Cardiac septum (tissue), 1 donor: ENCODE results near the gene TXNL1. TPM values are rescaled to one million over a fixed set of nuclear protein-coding genes. Genes with fewer than 3 reads are reported as not detected.

Experiments used
- DNase-seq: peaks from one replicate; pipeline ENCODE4 v3.0.0-alpha.2; 2020; ENCODE audit warnings: low spot score
- intact Hi-C: fragments of 100-400 bp; cut with DNase I; formaldehyde crosslinking; loops from one replicate; pipeline ENCODE4 v1.14.0; 2022
- total RNA-seq: library from RNA; stranded (reverse); fragmentation: NEBNext Ultra II Directional; extraction: Animal tissue kit (Norgen Biotek cat#: 25700); gene quantifications from one replicate; pipeline ENCODE4 v1.2.1, GENCODE V29; 2021
- donor health status: DM: no; HTN: no; CAD: no.

TXNL1 gene
- total RNA-seq, 1 donor from 2014 or later: 68.3 TPM

GRCh38 chr18:56647951-56648893 is 9.8 kb upstream of the TXNL1 start:
- intact Hi-C loops: no loop called here
- no peak for DNase-seq

- no peak for DNase-seq
- intact Hi-C loops: no loop called here
These were observed 8.7 kb upstream of the TXNL1 start for GRCh38 chr18:56647071-56647470.

- intact Hi-C loops: no loop called here
- no peak for DNase-seq
These were observed 7.1 kb upstream of the TXNL1 start for GRCh38 chr18:56645415-56646016.

- intact Hi-C loops: no loop called here
- DNase-seq: no peak
These were observed 5.0 kb upstream of the TXNL1 start for GRCh38 chr18:56643381-56643780.

GRCh38 chr18:56641714-56642337 is 3.4 kb upstream of the TXNL1 start:
- intact Hi-C loops: no loop called here
- no peak for DNase-seq

- intact Hi-C loops: no loop called here
- no peak for DNase-seq
These were observed 1.2 kb upstream of the TXNL1 start for GRCh38 chr18:56639571-56639970.

GRCh38 chr18:56639104-56639381 is 651 bp upstream of the TXNL1 start:
- intact Hi-C loops: no loop called here

GRCh38 chr18:56637711-56638231 is 621 bp downstream of the TXNL1 start:
- intact Hi-C loops: no loop called here

More at GRCh38 chr18:56639104-56639381, 651 bp upstream of the TXNL1 start:
- DNase-seq: no peak

GRCh38 chr18:56637176-56637575 is 1.2 kb downstream of the TXNL1 start:
- DNase-seq: no peak
- intact Hi-C loops: no loop called here

More at GRCh38 chr18:56637711-56638231, 621 bp downstream of the TXNL1 start:
- no peak for DNase-seq

GRCh38 chr18:56635007-56635406 is 3.4 kb downstream of the TXNL1 start:
- intact Hi-C loops: no loop called here
- no peak for DNase-seq

- intact Hi-C loops: no loop called here
- DNase-seq: no peak
These were observed 6.0 kb downstream of the TXNL1 start for GRCh38 chr18:56632070-56633022.

- no peak for DNase-seq
- intact Hi-C loops: no loop called here
These were observed 10.4 kb downstream of the TXNL1 start for GRCh38 chr18:56627991-56628390.

- intact Hi-C loops: no loop called here
- DNase-seq: no peak
These were observed 22.5 kb downstream of the TXNL1 start for GRCh38 chr18:56615738-56616520.

GRCh38 chr18:56606618-56607017 is 31.8 kb downstream of the TXNL1 start:
- no peak for DNase-seq
- intact Hi-C loops: no loop called here

- intact Hi-C loops: no loop called here
- no peak for DNase-seq
These were observed 40.0 kb downstream of the TXNL1 start for GRCh38 chr18:56598422-56598821.

GRCh38 chr18:56593906-56594305 is 44.5 kb downstream of the TXNL1 start:
- intact Hi-C loops: no loop called here
- DNase-seq: no peak

GRCh38 chr18:56580026-56580425 is 58.4 kb downstream of the TXNL1 start:
- intact Hi-C loops: no loop called here
- DNase-seq: no peak

GRCh38 chr18:56579451-56579850 is 58.9 kb downstream of the TXNL1 start:
- no peak for DNase-seq
- intact Hi-C loops: loop anchor here (5.0 to 10.0 kb wide), 8 partner anchors 465 to 1485 kb away; partner anchors contain the start of gene TCF4
